Neural cell (in vitro differentiated cells): ENCODE results near the gene KCTD19. TPM values are rescaled to one million over a fixed set of nuclear protein-coding genes. Genes with fewer than 3 reads are reported as not detected.

Experiments
- H2AFZ ChIP-seq: fragments of 200-600, 300-800 bp; sonication (generic), shearing (Covaris generic); 2 replicates; pipeline ENCODE4 v1.6.0; 2014; ENCODE audit warnings: low read depth, mild to moderate bottlenecking, antibody characterized with exemption, low read length, moderate library complexity
- H3F3A ChIP-seq: fragments of 200-600 bp; shearing (Covaris generic); 2 replicates; pipeline ENCODE4 v1.6.1; 2016; ENCODE audit warnings: mild to moderate bottlenecking, moderate library complexity, mixed read lengths, antibody characterized with exemption, low read length; ENCODE audit not compliant: insufficient read depth, poor library complexity, severe bottlenecking
- H3K27ac ChIP-seq: fragments of 200-600, 300-800 bp; sonication (generic), shearing (Covaris generic); 2 replicates; pipeline ENCODE4 v1.5.1; 2014; ENCODE audit warnings: mild to moderate bottlenecking, low read length, moderate library complexity
- H3K27me3 ChIP-seq: fragments of 300-800, 200-600 bp; sonication (generic), shearing (Covaris generic); 2 replicates; pipeline ENCODE4 v1.6.0; 2014; ENCODE audit warnings: mild to moderate bottlenecking, low read depth, low read length, moderate library complexity; ENCODE audit not compliant: insufficient read depth
- H3K36me3 ChIP-seq: fragments of 300-800, 200-600 bp; sonication (generic), shearing (Covaris generic); 2 replicates; pipeline ENCODE4 v1.5.1; 2014; ENCODE audit warnings: mild to moderate bottlenecking, antibody characterized with exemption, low read length, moderate library complexity; ENCODE audit not compliant: insufficient read depth
- H3K4me2 ChIP-seq: fragments of 300-800, 200-600 bp; sonication (generic), shearing (Covaris generic); 2 replicates; pipeline ENCODE4 v1.6.0; 2014; ENCODE audit warnings: mild to moderate bottlenecking, low read length
- H3K4me3 ChIP-seq: fragments of 300-800, 200-600 bp; sonication (generic), shearing (Covaris generic); 2 replicates; pipeline ENCODE4 v1.5.1; 2014; ENCODE audit warnings: mild to moderate bottlenecking, low read length, moderate library complexity
- H3K79me2 ChIP-seq: fragments of 200-600 bp; shearing (Covaris generic); replicated peaks from 2 replicates; pipeline ENCODE4 v1.6.0; 2014; ENCODE audit warnings: mild to moderate bottlenecking, low read length, moderate library complexity; ENCODE audit not compliant: insufficient read depth
- H3K9ac ChIP-seq: fragments of 300-800, 200-600 bp; sonication (generic), shearing (Covaris generic); 2 replicates; pipeline ENCODE4 v1.6.1; 2016; ENCODE audit warnings: mild to moderate bottlenecking, low read length, mixed read lengths
- H3K9me2 ChIP-seq: fragments of 200-600 bp; shearing (Covaris generic); 2 replicates; pipeline ENCODE4 v1.6.1; 2016; ENCODE audit warnings: mild to moderate bottlenecking, low read length, mixed read lengths; ENCODE audit not compliant: insufficient read depth
- H3K9me3 ChIP-seq: fragments of 200-600, 300-800 bp; sonication (generic), shearing (Covaris generic); 2 replicates; pipeline ENCODE4 v1.6.1; 2016; ENCODE audit warnings: mild to moderate bottlenecking, mixed run types, low read length, moderate library complexity, mixed read lengths
- H4K20me1 ChIP-seq: fragments of 200-600 bp; shearing (Covaris generic); 2 replicates; pipeline ENCODE4 v1.6.1; 2016; ENCODE audit warnings: mild to moderate bottlenecking, mixed run types; ENCODE audit not compliant: insufficient read depth
- EP300 ChIP-seq: fragments of 450-650 bp; conservative IDR thresholded peaks from 2 replicates; pipeline ENCODE4 v1.6.1; 2014; ENCODE audit warnings: antibody characterized with exemption, mild to moderate bottlenecking, moderate library complexity; ENCODE audit not compliant: poor library complexity, severe bottlenecking
- EZH2 ChIP-seq: fragments of 200-600, 300-800 bp; shearing (Covaris generic), sonication (generic); IDR thresholded peaks from 2 replicates; pipeline ENCODE4 v1.6.1; 2014; ENCODE audit warnings: antibody characterized with exemption, low read length, borderline replicate concordance, mild to moderate bottlenecking; ENCODE audit not compliant: insufficient read depth, poor library complexity, severe bottlenecking
- MXI1 ChIP-seq: fragments of 450-650 bp; conservative IDR thresholded peaks from 2 replicates; pipeline ENCODE4 v1.6.1; 2014; ENCODE audit warnings: antibody characterized with exemption, mild to moderate bottlenecking; ENCODE audit not compliant: poor library complexity, severe bottlenecking
- POLR2AphosphoS5 ChIP-seq: IDR thresholded peaks from 2 replicates; pipeline ENCODE4 v1.6.1; 2012
- RAD21 ChIP-seq: fragments of 450-650 bp; conservative IDR thresholded peaks from 2 replicates; pipeline ENCODE4 v1.6.1; 2014; ENCODE audit warnings: antibody characterized with exemption, mild to moderate bottlenecking, moderate library complexity
- SMC3 ChIP-seq: fragments of 450-650 bp; conservative IDR thresholded peaks from 2 replicates; pipeline ENCODE4 v1.6.1; 2014; ENCODE audit warnings: antibody characterized with exemption, mild to moderate bottlenecking, moderate library complexity; ENCODE audit not compliant: poor library complexity
- TAF1 ChIP-seq: IDR thresholded peaks from 2 replicates; pipeline ENCODE4 v1.6.1; 2012; ENCODE audit warnings: low read depth
- polyA plus RNA-seq: library from polyadenylated mRNA; depleted of rRNA; stranded (reverse); fragments of >200 nt; gene quantifications from 2 replicates; pipeline ENCODE4 v1.2.3, GENCODE V29; 2014
- TF ChIP-seq, protein P1 (sequence below): IDR thresholded peaks from 2 replicates; pipeline ENCODE4 v1.6.1; 2012; ENCODE audit warnings: borderline replicate concordance
- TF ChIP-seq, protein P2 (sequence below): fragments of 450-650 bp; IDR thresholded peaks from 2 replicates; pipeline ENCODE4 v1.5.1; 2014; ENCODE audit warnings: antibody characterized with exemption, mild to moderate bottlenecking, moderate library complexity; ENCODE audit not compliant: poor library complexity, severe bottlenecking

KCTD19 gene
- polyA plus RNA-seq, 1 donor from 2014 or later, result 0.45 TPM

DNA sequence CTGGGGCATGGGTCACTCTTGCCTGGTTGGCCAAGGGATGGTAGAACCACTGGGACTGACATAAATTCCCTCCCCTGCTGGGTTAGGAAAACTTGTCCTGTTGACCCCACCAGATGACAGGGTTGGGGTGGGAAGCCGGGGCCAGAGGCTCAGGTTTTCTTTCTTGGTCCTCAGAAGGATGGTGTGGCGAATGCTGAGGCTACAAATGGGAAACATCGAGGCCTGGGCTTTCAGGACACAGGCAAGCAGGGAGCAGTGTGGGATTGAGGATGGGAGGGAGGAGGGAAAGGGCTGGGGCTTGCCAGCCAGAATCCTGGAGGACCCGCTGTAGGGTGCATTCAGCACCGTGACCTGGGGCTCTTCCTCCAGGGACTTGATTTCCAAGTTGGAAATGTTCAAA lies 61.7 kb downstream of the KCTD19 start:
- H3K27me3 ChIP-seq, result no peaks in the 10 kb centered on the region
- TF ChIP-seq EZH2, result no peak
- TF ChIP-seq POLR2AphosphoS5, result no peak
- no peak for TF ChIP-seq MXI1
- no peak for TF ChIP-seq SMC3
- TF ChIP-seq TAF1, result no peak
- no peak for TF ChIP-seq RAD21
- TF ChIP-seq, protein P1, sequence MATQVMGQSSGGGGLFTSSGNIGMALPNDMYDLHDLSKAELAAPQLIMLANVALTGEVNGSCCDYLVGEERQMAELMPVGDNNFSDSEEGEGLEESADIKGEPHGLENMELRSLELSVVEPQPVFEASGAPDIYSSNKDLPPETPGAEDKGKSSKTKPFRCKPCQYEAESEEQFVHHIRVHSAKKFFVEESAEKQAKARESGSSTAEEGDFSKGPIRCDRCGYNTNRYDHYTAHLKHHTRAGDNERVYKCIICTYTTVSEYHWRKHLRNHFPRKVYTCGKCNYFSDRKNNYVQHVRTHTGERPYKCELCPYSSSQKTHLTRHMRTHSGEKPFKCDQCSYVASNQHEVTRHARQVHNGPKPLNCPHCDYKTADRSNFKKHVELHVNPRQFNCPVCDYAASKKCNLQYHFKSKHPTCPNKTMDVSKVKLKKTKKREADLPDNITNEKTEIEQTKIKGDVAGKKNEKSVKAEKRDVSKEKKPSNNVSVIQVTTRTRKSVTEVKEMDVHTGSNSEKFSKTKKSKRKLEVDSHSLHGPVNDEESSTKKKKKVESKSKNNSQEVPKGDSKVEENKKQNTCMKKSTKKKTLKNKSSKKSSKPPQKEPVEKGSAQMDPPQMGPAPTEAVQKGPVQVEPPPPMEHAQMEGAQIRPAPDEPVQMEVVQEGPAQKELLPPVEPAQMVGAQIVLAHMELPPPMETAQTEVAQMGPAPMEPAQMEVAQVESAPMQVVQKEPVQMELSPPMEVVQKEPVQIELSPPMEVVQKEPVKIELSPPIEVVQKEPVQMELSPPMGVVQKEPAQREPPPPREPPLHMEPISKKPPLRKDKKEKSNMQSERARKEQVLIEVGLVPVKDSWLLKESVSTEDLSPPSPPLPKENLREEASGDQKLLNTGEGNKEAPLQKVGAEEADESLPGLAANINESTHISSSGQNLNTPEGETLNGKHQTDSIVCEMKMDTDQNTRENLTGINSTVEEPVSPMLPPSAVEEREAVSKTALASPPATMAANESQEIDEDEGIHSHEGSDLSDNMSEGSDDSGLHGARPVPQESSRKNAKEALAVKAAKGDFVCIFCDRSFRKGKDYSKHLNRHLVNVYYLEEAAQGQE, result no peak
- H3K9me2 ChIP-seq, result no peaks in the 10 kb centered on the region
- H2AFZ ChIP-seq, result no peak overlapping the region
- H3K4me2 ChIP-seq, result no peak overlapping the region
- no peak overlapping the region for H3K4me3 ChIP-seq
- no peaks in the 10 kb centered on the region for H4K20me1 ChIP-seq
- no peak overlapping the region for H3K9ac ChIP-seq
- H3K79me2 ChIP-seq, result no peaks in the 10 kb centered on the region
- H3K36me3 ChIP-seq, result no peaks in the 10 kb centered on the region
- H3K9me3 ChIP-seq, result no peaks in the 10 kb centered on the region
- no peaks in the 10 kb centered on the region for H3F3A ChIP-seq
- no peak overlapping the region for H3K27ac ChIP-seq

DNA sequence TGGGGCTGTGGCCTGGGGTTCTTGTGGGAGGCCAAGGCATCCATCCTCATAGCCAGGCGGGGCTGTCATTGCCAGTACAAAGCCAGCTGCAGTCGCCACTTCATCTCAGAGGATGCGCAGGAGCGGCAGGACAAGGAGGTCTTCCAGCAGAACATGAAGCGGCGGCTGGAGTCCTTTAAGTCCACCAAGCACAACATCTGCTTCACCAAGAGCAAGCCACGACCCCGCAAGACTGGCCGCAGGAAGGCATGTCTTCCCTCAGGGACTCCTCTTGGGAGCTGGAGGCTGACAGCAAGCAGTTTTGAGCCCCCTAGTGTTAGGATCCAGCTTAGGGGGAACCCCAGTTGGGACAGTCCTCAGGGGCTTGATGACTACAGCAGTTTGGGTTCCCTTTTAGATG lies 62.3 kb downstream of the KCTD19 start:
- TF ChIP-seq MXI1 (no peak), EP300 (no peak), SMC3 (no peak), POLR2AphosphoS5 (no peak), EZH2 (no peak)
- TF ChIP-seq, protein P2, sequence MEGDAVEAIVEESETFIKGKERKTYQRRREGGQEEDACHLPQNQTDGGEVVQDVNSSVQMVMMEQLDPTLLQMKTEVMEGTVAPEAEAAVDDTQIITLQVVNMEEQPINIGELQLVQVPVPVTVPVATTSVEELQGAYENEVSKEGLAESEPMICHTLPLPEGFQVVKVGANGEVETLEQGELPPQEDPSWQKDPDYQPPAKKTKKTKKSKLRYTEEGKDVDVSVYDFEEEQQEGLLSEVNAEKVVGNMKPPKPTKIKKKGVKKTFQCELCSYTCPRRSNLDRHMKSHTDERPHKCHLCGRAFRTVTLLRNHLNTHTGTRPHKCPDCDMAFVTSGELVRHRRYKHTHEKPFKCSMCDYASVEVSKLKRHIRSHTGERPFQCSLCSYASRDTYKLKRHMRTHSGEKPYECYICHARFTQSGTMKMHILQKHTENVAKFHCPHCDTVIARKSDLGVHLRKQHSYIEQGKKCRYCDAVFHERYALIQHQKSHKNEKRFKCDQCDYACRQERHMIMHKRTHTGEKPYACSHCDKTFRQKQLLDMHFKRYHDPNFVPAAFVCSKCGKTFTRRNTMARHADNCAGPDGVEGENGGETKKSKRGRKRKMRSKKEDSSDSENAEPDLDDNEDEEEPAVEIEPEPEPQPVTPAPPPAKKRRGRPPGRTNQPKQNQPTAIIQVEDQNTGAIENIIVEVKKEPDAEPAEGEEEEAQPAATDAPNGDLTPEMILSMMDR, result no peak
- no peaks in the 10 kb centered on the region for H3K79me2 ChIP-seq
- H3K36me3 ChIP-seq, result no peaks in the 10 kb centered on the region
- no peak overlapping the region for H2AFZ ChIP-seq
- H3K9me2 ChIP-seq, result no peaks in the 10 kb centered on the region
- no peaks in the 10 kb centered on the region for H3F3A ChIP-seq
- no peak overlapping the region for H3K4me2 ChIP-seq
- no peaks in the 10 kb centered on the region for H3K27me3 ChIP-seq
- H3K4me3 ChIP-seq, result no peak overlapping the region
- H3K9me3 ChIP-seq, result no peaks in the 10 kb centered on the region
- no peak overlapping the region for H3K27ac ChIP-seq
- H3K9ac ChIP-seq, result no peak overlapping the region
- H4K20me1 ChIP-seq, result no peaks in the 10 kb centered on the region

DNA sequence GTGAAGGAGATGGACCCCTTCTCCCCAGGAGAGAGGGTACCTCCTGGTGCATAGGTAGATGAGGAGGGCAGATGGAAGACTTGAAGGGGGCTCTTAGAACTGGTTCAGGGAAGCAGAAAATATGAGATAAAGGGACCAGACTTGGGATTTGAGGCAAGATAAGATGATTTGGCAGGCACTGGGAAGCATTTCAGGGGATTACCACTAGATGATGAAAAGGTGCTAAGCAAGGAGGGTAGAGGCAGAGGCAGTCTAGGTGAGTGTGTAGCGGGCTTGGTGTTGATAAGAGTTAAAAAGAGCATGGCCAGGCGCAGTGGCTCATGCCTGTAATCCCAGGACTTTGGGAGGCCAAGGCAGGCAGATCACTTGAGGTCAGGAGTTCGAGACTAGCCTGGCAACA lies 63.3 kb downstream of the KCTD19 start:
- TF ChIP-seq TAF1, result no peak
- no peak for TF ChIP-seq EZH2
- no peak for TF ChIP-seq SMC3
- no peak for TF ChIP-seq MXI1
- TF ChIP-seq, protein P1, result no peak
- TF ChIP-seq RAD21, result no peak
- TF ChIP-seq EP300, result no peak
- TF ChIP-seq, protein P2, result no peak
- no peak for TF ChIP-seq POLR2AphosphoS5
- Histone ChIP-seq H3K27me3 (no peaks in the 10 kb centered on the region), H3K27ac (no peak overlapping the region), H3K9ac (no peak overlapping the region), H3K4me2 (no peak overlapping the region), H3K4me3 (no peak overlapping the region), H3K36me3 (no peaks in the 10 kb centered on the region), H3K9me3 (no peaks in the 10 kb centered on the region), H3K79me2 (no peaks in the 10 kb centered on the region), H2AFZ (no peak overlapping the region), H3F3A (no peaks in the 10 kb centered on the region), H4K20me1 (no peaks in the 10 kb centered on the region), H3K9me2 (no peaks in the 10 kb centered on the region)
